Smooth muscle cell (in vitro differentiated cells): ENCODE measurements around the gene HGFAC. TPM values are rescaled to one million over a fixed set of nuclear protein-coding genes. Genes with fewer than 3 reads are reported as not detected.

Experiments
- DNase-seq: peaks from one replicate; lab custom pipeline; 2025; ENCODE audit not compliant: unreplicated experiment; lab: John Stamatoyannopoulos, UW
- H2AFZ ChIP-seq: fragments of 200-600 bp; sonication (generic); 2 replicates; pipeline ENCODE4 v1.6.0; 2016; ENCODE audit warnings: antibody characterized with exemption, low read depth, mild to moderate bottlenecking
- H3F3A ChIP-seq: fragments of 200-600 bp; sonication (generic); 2 replicates; pipeline ENCODE4 v1.6.0; 2017; ENCODE audit warnings: antibody characterized with exemption, low read depth
- H3K27ac ChIP-seq: fragments of 200-600 bp; sonication (generic); 2 replicates; pipeline ENCODE4 v1.5.1; 2016; ENCODE audit warnings: low read depth, mild to moderate bottlenecking
- H3K27me3 ChIP-seq: fragments of 200-600 bp; sonication (generic); 2 replicates; pipeline ENCODE4 v1.6.1; 2016; ENCODE audit warnings: low read depth, mild to moderate bottlenecking
- H3K36me3 ChIP-seq: fragments of 200-600 bp; sonication (generic); 2 replicates; pipeline ENCODE4 v1.5.1; 2016; ENCODE audit warnings: low read depth
- H3K4me1 ChIP-seq: fragments of 200-600 bp; sonication (generic); 2 replicates; pipeline ENCODE4 v1.5.1; 2016; ENCODE audit warnings: low read depth
- H3K4me2 ChIP-seq: fragments of 200-600 bp; sonication (generic); 2 replicates; pipeline ENCODE4 v1.6.0; 2016; ENCODE audit warnings: mild to moderate bottlenecking
- H3K4me3 ChIP-seq: fragments of 200-600 bp; sonication (generic); 2 replicates; pipeline ENCODE4 v1.5.1; 2016; ENCODE audit warnings: mild to moderate bottlenecking
- H3K79me2 ChIP-seq: fragments of 200-600 bp; sonication (generic); 2 replicates; pipeline ENCODE4 v1.6.0; 2016; ENCODE audit warnings: low read depth, mild to moderate bottlenecking
- H3K9ac ChIP-seq: fragments of 200-600 bp; sonication (generic); 2 replicates; pipeline ENCODE4 v1.6.0; 2016; ENCODE audit warnings: low read depth
- H3K9me3 ChIP-seq: fragments of 200-600 bp; sonication (generic); replicated peaks from 2 replicates; pipeline ENCODE4 v1.5.1; 2016; ENCODE audit warnings: low read depth
- H4K20me1 ChIP-seq: fragments of 200-600 bp; sonication (generic); 2 replicates; pipeline ENCODE4 v1.6.0; 2016; ENCODE audit warnings: low read depth
- WGBS: methylation state at CpG from one replicate; pipeline ENCODE4 v1.1.7; 2016; ENCODE audit warnings: low lambda C conversion rate; 5-methylcytosine and 5-hydroxymethylcytosine counted together
- polyA plus RNA-seq: library from polyadenylated mRNA; unstranded; fragments of >200 nt; fragmentation: Nextera tagmentation; extraction: Ambion mirVana; gene quantifications from 2 replicates; pipeline ENCODE4 v1.2.1, GENCODE V29; 2016
- total RNA-seq: library from RNA; depleted of rRNA; stranded (reverse); fragments of >200 nt; gene quantifications from 2 replicates; pipeline ENCODE4 v1.2.3, GENCODE V29; 2014
- TF ChIP-seq, protein P1 (sequence below): fragments of 200-600 bp; sonication (generic); IDR thresholded peaks from 2 replicates; pipeline ENCODE4 v1.5.1; 2017; ENCODE audit warnings: borderline replicate concordance, mild to moderate bottlenecking, antibody characterized with exemption; ENCODE audit not compliant: insufficient read depth, poor library complexity, severe bottlenecking

Gene HGFAC
- total and polyA plus RNA-seq, 2 experiments from 2014 or later: 0.58 TPM; not detected in 1

DNA sequence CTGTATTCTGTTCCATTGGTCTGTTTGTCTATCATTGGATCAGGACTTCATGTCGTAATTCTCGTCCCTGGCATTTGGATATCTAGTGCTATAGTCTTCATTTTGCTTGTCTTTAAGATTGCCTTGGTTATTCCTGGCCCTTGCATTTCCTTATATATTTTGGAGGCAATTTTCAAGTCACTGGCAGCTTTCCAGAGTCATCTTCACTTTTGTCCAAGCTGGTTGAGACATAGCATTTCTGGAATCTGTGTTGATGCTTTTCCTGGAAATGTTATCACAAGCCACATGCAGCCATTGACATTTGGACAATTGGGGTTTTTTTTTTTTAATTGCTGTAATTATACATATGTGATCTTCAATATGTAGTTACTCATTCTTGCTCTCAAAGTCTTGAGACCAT is 45.2 kb upstream of the HGFAC start:
- no peak overlapping the region for H3K27ac ChIP-seq
- H3K9me3 ChIP-seq: no peaks in the 10 kb centered on the region
- peaks cover 35% of the 10 kb centered on the region for H4K20me1 ChIP-seq
- TF ChIP-seq, protein P1, sequence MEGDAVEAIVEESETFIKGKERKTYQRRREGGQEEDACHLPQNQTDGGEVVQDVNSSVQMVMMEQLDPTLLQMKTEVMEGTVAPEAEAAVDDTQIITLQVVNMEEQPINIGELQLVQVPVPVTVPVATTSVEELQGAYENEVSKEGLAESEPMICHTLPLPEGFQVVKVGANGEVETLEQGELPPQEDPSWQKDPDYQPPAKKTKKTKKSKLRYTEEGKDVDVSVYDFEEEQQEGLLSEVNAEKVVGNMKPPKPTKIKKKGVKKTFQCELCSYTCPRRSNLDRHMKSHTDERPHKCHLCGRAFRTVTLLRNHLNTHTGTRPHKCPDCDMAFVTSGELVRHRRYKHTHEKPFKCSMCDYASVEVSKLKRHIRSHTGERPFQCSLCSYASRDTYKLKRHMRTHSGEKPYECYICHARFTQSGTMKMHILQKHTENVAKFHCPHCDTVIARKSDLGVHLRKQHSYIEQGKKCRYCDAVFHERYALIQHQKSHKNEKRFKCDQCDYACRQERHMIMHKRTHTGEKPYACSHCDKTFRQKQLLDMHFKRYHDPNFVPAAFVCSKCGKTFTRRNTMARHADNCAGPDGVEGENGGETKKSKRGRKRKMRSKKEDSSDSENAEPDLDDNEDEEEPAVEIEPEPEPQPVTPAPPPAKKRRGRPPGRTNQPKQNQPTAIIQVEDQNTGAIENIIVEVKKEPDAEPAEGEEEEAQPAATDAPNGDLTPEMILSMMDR: no peak
- no peak overlapping the region for H3K9ac ChIP-seq
- H3K36me3 ChIP-seq: no peaks in the 10 kb centered on the region
- H3K79me2 ChIP-seq: no peaks in the 10 kb centered on the region
- WGBS: 45% methylated on average over 2 of the region's 2 CpGs
- no peaks in the 10 kb centered on the region for H3F3A ChIP-seq
- no peak overlapping the region for H2AFZ ChIP-seq
- no peak overlapping the region for H3K4me2 ChIP-seq
- H3K4me1 ChIP-seq: peaks cover 8% of the 10 kb centered on the region
- no peak for DNase-seq
- no peaks in the 10 kb centered on the region for H3K27me3 ChIP-seq
- no peak overlapping the region for H3K4me3 ChIP-seq

DNA sequence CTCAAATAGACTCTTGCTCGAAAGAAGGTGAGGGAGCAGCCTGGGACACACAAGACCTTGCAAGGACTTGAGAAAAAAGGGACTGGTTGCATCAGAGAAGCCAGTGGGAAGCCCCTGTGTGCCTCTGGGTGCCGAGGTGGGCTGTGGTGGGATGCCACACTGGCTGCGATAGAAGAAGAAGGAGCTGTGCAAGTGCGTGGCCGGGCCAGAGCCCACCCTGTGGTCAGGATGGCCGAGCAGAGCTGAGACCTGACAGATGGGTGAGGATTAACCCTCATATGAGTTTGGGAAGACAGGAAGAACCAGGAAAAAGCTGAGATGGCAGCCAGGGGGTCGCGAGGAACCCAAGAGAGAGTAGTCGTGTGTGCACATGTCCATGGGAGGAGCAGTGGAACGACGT is 44.6 kb upstream of the HGFAC start:
- Histone ChIP-seq H3K4me2 (no peak overlapping the region), H3F3A (no peaks in the 10 kb centered on the region), H3K9me3 (no peaks in the 10 kb centered on the region), H4K20me1 (peaks cover 34% of the 10 kb centered on the region), H3K27ac (no peak overlapping the region), H3K4me1 (peaks cover 3% of the 10 kb centered on the region), H3K9ac (no peak overlapping the region), H3K79me2 (no peaks in the 10 kb centered on the region), H2AFZ (no peak overlapping the region), H3K36me3 (no peaks in the 10 kb centered on the region), H3K4me3 (no peak overlapping the region), H3K27me3 (no peaks in the 10 kb centered on the region)
- WGBS: 98% methylated on average over 11 of the region's 11 CpGs
- no peak for DNase-seq
- TF ChIP-seq, protein P1: no peak

DNA sequence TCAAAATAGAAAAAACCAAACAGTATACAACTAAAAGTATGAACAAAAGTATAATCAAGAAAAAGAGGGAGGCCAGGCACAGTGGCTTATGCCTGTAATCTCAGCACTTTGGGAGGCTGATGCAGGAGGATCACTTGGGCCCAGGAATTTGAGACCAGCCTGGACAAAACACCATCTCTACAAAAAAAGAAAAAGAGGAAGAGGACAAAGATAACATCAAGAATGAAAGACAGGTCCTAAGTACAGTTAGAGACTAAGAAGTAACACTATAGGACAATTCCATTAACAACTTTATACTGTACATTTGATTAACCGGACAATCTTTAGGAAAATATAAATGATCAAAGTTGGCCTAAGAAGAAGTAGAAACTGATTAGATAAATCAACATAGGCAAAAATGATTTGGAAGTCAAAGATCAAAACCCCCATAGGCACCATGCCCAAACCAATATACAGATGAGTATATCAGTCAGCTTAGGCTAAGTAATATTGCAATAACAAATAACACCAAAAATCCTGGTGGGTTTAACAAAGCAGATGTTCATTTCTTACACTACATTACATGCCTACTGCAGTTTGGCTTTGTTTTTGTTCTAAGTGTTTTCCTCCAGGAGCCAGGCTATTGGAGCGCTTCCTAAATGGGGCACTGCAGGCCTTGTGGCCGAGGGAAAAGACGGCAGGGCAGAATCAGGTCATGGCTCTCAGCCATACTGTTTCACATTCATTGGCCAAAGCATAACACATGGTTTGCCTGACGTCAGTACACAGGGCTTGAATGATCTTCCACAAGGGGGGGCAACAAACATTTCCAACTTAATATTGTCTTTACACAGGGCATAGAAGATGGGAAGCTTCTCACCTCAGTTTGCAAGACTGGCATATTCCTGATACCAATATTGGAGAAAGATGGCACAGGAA is 42.2 kb upstream of the HGFAC start:
- Histone ChIP-seq H3K27me3 (no peaks in the 10 kb centered on the region), H2AFZ (no peak overlapping the region), H4K20me1 (peaks cover 41% of the 10 kb centered on the region), H3K9ac (no peak overlapping the region), H3K27ac (no peak overlapping the region), H3K79me2 (no peaks in the 10 kb centered on the region), H3F3A (no peaks in the 10 kb centered on the region), H3K36me3 (no peaks in the 10 kb centered on the region), H3K4me3 (no peak overlapping the region), H3K9me3 (no peaks in the 10 kb centered on the region), H3K4me1 (no peaks in the 10 kb centered on the region), H3K4me2 (no peak overlapping the region)
- TF ChIP-seq, protein P1: no peak
- no peak for DNase-seq
- 88% methylated on average over 5 of the region's 5 CpGs for WGBS
